ENCODE measurements around the gene CHD9.
"Not testable (repeated sequence)": the region's sequence is repeated elsewhere in the genome, so short reads cannot be mapped to it uniquely, and the experiment has no call there.

CHD9 gene

DNA sequence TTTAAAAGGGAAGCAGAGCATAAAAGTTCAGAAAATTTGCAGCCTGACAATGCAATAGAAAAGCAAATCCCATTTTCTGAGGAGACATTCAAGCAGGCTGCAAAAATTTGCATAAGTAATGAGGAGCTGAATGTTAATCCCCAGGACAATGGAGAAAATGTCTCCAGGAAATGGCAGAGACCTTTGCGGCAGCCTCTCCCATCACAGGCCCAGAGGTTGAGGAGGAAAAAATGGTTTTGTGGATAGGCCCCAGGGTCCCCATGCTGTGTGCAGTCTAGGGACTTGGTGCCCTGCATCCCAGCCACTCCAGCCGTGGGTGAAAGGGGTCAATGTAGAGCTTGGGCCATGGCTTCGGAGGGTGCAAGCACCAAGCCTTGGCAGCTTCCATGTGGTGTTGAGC lies 19.5 kb downstream of the CHD9 start:
- not testable (repeated sequence) for DNase-seq (ENCODE audit: low read depth)

DNA sequence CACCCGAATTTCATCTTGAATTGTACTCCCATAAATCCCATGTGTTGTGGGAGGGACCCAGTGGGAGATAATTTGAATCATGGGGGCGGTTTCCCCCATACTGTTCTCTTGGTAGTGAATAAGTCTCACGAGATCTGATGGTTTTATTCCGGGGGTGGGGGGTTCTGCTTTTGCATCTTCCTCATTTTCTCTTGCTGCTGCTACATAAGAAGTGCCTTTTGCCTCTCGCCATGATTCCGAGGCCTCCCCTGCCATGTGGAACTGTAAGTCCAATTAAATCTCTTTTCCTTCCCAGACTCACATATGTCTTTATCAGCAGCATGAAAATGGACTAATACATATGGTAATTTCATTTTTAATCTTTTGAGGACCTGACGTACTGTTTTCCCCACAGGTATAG lies 20.7 kb downstream of the CHD9 start:
- not testable (repeated sequence) for DNase-seq (ENCODE audit: low read depth)

DNA sequence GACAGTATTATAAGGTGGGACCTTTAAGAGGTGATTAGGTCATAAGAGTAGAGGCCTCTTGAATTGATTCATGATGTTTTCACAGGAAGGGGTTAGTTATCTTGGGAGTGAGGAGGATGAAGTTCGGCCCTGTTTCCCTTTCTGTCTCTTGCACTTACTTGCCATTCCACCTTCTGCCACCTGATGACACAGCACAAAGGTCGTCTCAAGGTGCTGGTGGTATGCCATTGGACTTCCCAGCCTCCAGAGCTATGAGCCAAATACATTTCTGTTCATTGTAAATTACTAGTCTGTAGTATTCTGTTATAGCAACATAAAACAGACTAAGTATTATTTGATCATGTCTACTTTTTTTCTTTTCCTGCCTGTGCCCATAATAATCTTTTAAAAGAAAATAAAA lies 23.5 kb downstream of the CHD9 start:
- DNase-seq (ENCODE audit: low read depth): no peak

DNA sequence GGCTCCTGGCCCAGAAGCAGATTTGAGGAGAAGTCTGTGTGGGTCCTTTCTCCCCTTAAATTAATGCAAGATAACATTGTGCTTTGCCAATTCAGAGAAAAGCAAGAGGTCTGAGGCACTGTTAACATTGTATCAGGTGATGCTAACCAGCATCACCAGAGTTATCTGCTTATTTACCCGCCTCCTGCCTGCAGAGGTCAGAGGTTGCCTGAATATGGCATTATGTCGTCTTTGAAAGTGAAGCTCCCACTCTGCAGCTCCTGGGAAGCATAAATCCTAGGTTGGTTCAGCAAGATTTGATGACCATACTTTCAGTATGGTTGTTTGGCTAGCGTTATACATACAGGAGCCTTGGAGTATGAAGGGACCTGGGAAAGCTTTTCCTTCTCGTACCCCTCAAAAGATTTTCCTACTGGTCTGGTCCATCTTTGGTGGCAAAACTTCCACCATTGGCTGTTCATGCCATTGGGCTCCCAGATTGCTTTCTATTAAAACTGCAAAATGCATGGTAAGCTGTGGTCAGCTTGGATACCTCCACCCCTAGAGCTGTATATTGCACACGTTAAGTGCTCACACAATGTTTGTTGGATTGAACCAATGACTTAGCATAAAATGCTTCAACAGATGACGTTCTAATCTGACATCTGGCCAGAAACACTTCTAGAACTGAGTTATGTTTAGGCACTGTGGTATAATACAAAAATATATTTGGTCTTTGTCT lies 24.1 kb downstream of the CHD9 start:
- DNase-seq (ENCODE audit: low read depth): no peak

DNA sequence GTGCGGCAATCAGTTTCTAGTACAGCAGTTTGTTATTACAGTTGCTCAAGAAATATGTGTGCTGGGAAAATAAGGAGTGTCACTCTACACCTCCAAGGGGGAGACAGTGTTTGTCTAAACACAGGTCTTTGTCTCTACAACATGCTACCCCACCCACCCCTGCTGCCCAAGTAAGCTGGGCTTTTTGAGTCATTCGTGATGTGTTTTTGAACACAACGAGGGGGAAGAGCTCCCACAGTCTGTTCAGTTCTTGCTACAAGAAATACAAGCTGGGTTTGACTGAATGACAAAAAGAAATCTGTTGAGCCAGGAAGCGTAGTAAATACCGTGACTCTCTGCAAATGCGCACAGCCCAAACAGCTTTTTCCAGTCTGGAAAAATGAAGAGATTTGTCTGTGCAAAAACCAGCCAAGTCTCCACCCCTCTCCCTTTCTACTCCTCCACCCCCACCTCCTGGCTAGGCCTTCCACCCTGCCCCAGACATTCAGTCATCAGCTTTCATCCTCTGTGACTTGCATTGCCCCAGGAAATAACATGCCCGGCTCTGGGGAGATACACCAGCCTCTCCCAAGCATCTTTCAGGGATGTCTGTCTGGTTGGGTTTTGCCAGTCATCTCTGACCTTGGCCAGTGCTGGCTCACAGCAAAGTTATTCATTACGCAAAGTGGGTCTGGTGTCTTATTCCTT lies 25.7 kb downstream of the CHD9 start:
- DNase-seq (ENCODE audit: low read depth): no peak

DNA sequence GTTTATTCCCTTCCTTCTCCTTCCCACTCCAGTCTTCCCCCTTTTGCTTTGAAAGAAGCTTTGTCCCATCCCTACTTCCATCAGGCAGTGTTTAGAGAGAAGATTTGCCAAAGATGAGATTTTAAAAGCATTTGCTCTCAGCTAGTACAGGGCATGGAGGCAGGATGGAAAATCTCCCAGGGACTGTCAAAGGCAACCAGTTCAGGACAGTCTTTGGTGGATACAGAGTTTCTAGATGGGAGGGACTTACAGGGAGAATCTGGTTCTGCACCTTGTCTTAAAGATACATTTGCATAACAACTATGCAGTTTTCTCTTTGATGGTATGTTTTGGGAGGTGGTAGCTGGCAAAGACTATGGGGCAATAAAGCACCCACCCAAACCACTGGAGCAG lies 26.2 kb downstream of the CHD9 start:
- DNase-seq (ENCODE audit: low read depth): no peak

DNA sequence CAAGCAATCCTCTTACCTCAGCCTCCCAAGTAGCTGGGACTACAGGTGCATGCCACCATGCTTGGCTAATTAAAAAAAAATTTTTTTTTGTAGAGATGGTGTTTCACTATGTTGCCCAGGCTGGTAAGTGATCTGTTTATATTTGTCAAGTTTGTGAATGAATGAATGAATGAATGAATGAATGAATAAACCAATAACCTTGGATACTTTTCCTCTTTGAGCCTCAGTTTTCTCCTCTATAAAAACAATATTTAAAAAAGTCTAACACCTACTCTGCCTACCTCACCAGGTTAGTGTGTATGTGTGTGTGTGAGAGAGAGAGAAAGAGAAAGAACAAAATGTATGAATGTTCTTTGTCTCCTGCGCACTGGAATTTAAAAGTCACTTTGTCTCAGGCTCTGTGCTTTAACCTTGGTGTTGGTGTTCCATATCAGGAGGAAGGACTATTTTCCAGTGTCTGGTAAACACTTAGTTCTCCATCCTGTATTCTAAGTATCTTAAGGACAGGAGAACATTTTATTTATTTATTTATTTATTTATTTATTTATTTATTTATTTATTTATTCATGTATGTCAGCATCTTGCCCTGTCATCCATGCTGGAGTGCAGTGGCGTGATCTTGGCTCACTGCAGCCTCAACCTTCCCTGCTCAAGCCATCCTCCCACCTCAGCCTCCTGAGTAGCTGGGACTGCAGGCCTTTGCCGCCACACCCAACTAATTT lies 27.1 kb downstream of the CHD9 start:
- no peak for DNase-seq (ENCODE audit: low read depth)

DNA sequence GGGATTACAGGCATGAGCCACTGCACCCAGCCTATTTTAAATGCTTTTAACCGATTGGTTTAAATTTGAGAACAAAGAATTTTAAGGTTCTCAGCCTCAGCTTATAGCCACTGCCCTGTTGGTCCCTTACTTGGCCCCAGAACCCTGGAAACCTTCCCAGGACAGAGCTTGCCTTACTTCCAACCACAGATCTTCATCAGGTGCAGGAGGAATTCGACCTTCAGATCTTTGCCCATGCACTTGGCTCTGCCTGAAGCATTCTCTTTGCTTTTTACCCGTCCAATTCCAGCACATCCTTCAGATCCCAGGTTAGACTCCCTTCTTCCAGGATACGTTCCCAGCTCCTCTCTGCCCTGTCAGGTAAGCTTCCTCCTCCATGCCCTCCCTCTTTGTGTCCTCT lies 27.7 kb downstream of the CHD9 start:
- DNase-seq (ENCODE audit: low read depth): no peak

DNA sequence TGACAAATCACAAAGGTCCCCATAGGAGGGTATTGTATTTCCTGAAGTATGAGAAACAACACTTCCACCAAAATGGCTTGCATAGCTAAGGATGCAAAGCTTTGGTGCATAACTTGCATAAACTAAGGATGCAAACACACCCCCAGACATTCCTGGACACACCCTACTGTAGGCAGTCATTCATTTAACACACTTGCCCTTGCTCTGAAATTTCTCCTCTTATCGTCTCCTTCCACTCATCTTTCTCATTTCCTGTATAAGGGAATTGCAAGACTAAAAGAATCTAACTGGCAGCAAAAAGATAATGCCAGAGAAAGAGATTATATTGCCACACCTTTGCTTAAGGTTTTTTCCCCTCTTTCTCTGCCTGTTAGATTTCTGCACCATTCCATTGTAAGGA lies 28.3 kb downstream of the CHD9 start:
- no peak for DNase-seq (ENCODE audit: low read depth)

DNA sequence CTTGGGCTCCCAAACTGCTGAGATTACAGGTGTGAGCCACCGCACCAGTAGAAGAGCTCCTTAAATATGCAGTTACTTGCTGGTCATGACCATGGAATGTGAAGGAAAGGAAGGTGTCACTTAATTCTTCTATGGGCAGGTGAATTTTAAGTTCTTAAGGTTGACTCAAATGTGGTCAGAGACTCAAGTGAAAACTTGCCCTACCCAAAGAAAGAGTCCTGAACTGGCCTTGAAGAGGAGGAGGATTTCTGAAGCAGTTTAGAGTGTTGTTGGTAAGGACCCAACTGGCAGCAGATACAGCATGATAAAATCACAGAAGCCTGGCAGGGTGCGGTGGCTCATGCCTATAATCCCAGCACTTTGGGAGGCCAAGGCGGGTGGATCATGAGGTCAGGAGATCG lies 29.4 kb downstream of the CHD9 start:
- no peak for DNase-seq (ENCODE audit: low read depth)

DNA sequence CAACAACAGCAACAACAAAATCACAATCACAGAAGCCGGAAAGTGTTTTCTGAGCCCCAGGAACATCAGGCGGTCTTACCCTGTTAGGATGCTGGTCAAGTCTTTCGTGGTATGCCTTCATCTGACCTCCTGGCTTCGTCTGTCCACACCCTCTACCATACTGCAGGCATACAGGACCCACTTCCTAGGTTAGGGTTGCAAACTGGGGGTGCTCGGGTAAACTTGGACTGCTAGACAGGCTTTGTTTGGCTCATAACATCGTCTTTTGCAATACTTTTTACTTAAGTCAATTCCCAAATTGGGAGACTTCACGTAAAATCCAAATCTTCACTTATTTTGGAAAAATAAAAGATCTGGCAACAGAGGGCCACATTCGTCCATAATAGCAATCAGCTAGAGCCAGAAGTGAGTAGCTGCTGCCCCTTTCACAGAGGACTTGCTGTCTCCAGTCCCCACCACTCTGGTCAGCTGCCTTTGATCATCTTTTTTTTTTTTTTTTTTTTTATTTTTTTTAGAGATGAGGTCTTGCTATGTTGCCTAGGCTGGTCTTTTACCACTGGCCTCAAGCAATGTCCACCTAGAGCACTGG lies 30.0 kb downstream of the CHD9 start:
- no peak for DNase-seq (ENCODE audit: low read depth)

DNA sequence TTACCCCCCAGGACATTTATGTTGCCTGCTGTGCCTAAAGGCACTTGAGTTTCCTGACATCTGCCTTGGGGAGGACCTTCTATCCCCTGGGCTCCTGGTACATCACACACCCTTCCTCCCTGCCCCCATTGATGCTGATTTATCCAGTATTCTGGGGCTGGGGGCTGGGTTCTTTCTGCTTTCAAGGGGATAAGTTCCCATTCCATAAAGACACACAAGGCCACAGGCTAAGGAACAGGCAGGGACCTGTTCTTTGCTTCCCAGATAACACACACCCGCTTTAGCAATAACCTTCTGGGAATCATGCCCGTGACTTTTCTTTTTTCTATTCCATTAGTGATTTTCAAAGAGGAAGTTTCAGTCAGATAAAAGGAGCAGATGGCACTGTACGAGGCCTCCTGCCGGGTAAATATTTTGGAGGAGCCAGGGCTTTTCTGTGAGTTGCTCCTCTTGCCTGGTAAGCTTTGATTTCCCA lies 30.6 kb downstream of the CHD9 start:
- DNase-seq (ENCODE audit: low read depth): no peak

DNA sequence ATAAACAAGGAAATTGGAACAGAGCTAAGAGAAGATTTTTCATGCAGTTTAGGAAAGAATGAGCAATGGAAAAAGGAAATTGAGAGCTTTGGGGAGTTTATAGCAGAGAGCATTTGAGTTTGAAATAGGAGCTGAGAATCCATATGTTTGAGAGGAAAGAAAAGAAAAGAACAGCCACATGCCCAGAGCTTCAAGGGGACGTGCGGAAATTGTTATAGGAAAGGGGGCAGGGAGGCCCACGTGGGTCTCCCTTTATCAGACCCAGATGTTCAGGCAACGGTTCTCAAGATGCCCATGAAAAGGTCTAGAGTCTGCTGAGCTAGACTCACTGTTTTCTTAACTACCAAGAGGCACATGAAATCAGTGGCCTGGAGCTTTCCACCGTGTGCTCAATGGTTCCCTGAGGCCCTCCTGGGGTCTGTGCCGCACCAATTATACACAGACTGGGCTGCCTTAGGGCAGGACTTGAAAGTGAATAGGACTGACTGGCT lies 31.2 kb downstream of the CHD9 start:
- no peak for DNase-seq (ENCODE audit: low read depth)

DNA sequence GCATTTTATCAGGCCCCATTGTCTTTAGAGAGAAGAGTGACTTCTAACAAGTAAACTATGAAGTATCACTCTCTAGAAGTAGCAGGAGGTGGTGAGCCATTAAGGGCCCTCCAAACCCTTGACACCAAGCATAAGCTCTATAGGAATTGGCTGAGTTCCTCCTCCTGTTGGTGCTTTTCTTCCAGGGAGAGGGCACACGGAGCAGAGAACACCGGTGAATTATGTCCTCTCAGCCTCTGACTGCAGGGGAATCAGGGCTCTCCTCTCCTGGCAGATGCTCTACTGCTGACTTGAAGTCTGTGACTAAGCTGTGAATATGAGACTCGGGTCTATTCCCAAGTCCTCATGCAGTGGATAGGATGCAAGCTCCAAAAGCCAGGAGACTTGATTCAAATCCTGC lies 32.3 kb downstream of the CHD9 start:
- DNase-seq (ENCODE audit: low read depth): no peak

DNA sequence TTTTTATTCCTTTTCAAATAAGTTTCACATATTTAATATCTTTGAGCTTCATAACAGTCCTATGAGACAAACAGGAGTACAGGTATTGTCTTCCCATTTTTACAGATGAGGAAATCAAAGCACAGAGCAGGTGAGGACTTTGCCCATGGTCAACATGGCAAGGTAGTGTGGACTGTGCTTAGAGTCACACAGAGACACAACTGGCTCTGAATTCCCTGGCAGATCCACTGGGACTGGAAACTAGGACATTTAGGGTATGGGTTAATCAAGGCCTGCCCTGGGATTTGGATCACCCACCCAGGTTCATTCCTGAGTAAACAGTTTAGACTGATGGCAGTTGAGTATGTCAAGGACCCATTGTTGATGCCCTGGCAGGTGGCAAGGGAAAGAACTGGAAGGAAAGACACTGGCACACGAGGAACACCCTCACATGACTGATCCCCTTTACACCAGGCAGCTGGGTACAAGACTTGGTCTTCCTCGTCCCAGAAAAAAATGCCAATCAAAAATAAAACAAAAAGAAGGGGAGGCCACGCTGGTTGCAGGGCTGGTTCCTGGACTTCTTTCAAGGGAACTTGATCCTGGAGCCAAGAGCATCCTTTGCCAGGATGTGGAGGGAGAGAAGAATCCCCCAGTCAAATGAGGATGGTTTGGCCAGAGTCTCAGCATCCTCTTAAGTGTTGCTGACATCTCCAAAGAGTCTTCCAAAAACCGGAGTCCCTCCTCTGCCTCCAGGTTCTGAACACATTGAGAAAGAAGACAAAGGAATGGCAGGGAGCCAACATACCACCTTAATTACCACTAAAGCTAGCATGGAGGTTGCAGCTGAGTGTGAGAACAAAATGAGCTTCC lies 34.9 kb downstream of the CHD9 start:
- no peak for DNase-seq (ENCODE audit: low read depth)

DNA sequence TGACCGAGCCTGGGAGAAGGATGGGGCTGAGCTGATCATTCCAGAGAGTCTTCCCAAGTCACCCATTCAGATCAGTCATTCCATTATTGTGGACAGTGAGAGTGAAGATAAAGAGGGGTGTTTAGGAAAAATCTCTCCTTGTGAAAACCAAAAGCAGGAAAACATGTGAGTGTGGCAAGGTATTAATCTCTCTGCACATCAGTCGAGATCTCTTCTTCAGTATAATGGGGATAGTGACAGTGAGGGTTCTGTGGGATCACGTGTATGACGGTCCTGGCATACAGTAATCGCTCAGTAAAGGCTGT lies 35.4 kb downstream of the CHD9 start:
- no peak for DNase-seq (ENCODE audit: low read depth)

DNA sequence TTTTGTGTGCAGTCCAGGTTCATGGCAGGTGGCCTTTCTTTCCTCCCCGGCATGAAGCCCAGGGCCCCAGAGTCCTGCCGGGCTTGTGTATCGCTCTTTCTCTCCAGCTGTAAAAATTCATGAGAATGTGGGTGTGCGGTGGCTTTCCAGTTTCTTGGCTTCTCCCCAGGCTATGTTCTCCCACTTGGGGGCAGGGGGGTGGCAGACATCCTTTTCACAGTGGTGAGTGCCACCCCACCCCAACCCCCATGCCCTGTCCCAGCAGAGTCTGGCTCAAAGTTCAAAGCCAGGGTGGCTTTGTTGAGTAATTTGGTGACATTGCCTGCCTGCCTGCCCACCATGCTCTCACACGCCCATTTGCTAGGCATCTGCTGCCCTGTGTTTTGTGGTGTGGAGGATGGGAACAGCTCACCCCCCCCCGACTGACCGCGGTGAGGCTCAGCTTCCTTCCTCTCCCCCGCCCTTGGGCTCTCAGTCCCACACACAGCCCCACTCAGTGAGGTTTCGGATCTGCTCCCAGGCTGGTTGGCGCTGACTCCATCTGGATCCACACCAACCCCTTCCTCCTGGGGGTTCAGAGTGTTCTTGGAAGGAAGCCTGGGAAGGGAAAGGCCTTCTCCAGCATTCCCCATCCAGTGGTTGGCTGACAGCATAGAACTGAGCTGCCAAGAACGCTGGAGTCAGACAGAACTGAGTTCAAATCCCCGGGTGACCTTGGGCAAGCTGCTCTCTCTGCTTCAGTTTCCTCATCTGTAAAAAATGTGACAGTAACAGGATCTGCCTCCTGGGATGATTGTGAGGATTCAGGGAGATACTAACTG lies 36.0 kb downstream of the CHD9 start:
- no peak for DNase-seq (ENCODE audit: low read depth)

DNA sequence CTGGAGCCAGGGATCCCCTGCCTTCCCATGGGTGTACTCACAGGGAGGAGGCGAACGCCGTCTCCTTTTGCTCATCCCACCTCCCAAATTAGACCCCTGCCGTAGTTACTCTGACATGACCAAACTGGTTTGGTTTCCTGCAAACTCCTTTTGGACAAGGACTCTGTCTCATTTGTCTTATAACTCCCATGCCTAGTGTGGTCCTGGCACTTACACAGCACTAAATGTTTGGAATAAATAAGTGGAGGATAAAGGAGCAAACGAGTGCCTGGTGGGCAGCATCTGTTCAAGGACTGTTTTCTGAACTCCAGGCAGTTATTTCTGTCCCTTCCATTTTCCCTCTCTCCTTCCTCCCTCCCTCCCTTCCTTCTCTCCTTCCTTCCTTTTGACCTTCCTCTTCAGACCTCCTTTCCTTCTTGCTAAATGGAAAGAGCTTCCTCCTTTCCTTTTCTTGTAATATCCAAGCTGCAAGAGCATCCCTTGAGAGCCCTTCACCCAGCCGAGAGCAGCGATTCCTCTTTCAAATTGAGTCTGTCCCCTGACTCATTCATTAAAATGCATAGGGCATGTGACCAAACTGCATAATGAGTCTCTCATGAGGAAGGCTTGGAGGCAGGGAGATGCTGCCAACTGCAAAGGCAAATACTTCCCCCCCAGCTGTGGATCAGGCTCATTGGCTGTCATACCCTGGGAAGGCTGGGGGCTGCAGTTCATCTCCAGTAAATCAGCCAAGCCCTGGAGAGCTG lies 36.8 kb downstream of the CHD9 start:
- DNase-seq (ENCODE audit: low read depth): no peak

DNA sequence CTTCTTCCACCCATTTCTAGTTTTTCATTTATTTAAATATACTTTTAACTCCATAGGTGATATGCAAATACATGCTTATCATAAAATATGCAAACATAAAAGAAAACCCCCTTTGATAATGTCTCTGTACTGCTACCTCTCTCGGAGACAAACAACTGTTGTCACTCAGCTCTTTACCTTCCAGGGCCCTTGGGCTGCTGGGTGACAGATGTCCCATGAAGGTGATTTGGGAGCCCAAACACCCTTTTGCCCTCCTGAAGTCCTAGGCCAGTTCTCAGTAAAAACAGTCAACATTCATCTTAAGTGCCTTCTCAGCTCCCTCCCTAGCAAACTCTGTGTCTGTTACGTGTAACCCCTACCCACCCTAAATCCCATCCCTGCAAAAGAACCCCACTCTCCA lies 37.5 kb downstream of the CHD9 start:
- DNase-seq (ENCODE audit: low read depth): no peak

DNA sequence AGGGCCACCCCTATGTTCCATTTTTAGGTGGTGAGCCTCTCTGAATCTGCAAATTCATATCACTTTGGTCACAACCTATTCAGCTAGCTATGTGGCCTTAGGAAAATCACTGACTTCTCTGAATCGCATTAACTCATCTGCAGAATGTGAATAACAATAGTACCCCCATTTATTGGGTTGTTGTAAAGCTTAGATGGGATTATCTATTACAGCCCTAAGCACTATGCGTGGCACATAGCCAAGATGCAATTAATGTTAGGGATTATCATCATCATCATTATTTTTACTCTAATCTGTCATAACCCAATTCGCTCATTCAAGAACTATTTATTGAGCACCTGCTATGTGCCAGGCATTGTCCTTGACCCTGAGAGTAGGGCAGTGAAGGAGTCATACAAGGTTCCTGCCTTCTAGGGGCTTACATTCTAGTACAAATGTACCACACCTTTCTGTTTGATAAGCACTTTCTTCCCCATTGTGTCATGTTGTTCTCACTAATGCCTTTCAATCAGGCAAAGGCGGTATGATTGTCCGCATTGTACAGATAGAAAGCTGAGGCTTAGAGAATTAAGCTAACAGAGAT lies 38.5 kb downstream of the CHD9 start:
- no peak for DNase-seq (ENCODE audit: low read depth)
